ENCODE data around the gene AFF1.

- TF ChIP-seq CTCF (IDR thresholded peaks at IDR 0.05; ENCODE audit: insufficient read depth, low read length, poor library complexity, severe bottlenecking): no peak
- no peak for TF ChIP-seq EZH2phosphoT487 (conservative IDR thresholded peaks at IDR 0.05; ENCODE audit: low read length)
These were observed 157.8 kb downstream of the AFF1 start for GRCh38 chr4:87092389-87093141.
